ENCODE measurements around the gene EPB41L3. TPM values are rescaled to one million over a fixed set of nuclear protein-coding genes. Genes with fewer than 3 reads are reported as not detected.

The EPB41L3 gene
- polyA plus RNA-seq, 1 donor from 2014 or later: 19.6 TPM

- Histone ChIP-seq H3K4me2 (ENCODE audit: low read length) (no peak overlapping the region), H3K9ac (ENCODE audit: low read length) (no peak overlapping the region), H3F3A (ENCODE audit: insufficient read depth, low read length, poor library complexity, severe bottlenecking) (no peaks in the 10 kb centered on the region), H3K27ac (ENCODE audit: low read length) (no peak overlapping the region), H3K79me2 (replicated peaks; ENCODE audit: insufficient read depth, low read length) (no peaks in the 10 kb centered on the region), H3K9me2 (ENCODE audit: insufficient read depth, low read length) (no peaks in the 10 kb centered on the region), H3K27me3 (ENCODE audit: insufficient read depth, low read depth, low read length) (no peaks in the 10 kb centered on the region), H2AFZ (ENCODE audit: low read depth, low read length) (no peak overlapping the region), H3K36me3 (ENCODE audit: insufficient read depth, low read length) (no peaks in the 10 kb centered on the region), H4K20me1 (ENCODE audit: insufficient read depth) (no peaks in the 10 kb centered on the region), H3K4me3 (ENCODE audit: low read length) (no peak overlapping the region), H3K9me3 (ENCODE audit: low read length) (no peaks in the 10 kb centered on the region)
- TF ChIP-seq POLR2AphosphoS5 (IDR thresholded peaks at IDR 0.05) (no peak), RAD21 (conservative IDR thresholded peaks at IDR 0.05) (no peak), TAF1 (IDR thresholded peaks at IDR 0.05; ENCODE audit: low read depth) (no peak), CTCF (IDR thresholded peaks at IDR 0.05; ENCODE audit: poor library complexity, severe bottlenecking) (no peak), EZH2 (IDR thresholded peaks at IDR 0.05; ENCODE audit: borderline replicate concordance, insufficient read depth, low read length, poor library complexity, severe bottlenecking) (no peak), SMC3 (conservative IDR thresholded peaks at IDR 0.05; ENCODE audit: poor library complexity) (no peak), EP300 (conservative IDR thresholded peaks at IDR 0.05; ENCODE audit: poor library complexity, severe bottlenecking) (no peak), MXI1 (conservative IDR thresholded peaks at IDR 0.05; ENCODE audit: poor library complexity, severe bottlenecking) (no peak), REST (IDR thresholded peaks at IDR 0.05; ENCODE audit: borderline replicate concordance) (no peak)
These were observed 36.0 kb downstream of the EPB41L3 start for GRCh38 chr18:5507756-5508155.

DNA sequence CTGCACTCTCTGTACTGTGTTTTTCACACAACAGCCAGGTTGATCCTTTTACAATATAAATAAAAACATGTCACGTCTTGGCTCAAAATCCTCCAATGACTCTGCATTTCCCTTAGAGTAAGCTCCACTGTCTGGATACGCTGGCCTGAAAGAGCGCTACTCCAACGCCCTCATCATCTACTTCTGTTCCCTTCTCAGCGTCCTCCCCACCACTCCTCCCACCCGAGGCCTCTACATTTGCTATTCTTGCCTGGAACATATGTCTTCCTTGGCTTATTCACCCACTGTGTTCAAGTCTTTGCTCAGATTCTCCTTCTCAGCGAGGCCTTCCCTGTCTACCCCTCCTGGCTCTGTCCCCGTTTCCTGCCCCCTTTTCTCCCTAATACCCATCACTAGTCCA is 37.6 kb downstream of the EPB41L3 start:
- no peak for TF ChIP-seq TAF1 (IDR thresholded peaks at IDR 0.05; ENCODE audit: low read depth)
- TF ChIP-seq MXI1 (conservative IDR thresholded peaks at IDR 0.05; ENCODE audit: poor library complexity, severe bottlenecking): no peak
- no peak for TF ChIP-seq REST (IDR thresholded peaks at IDR 0.05; ENCODE audit: borderline replicate concordance)
- TF ChIP-seq RAD21 (conservative IDR thresholded peaks at IDR 0.05): no peak
- no peak for TF ChIP-seq CTCF (IDR thresholded peaks at IDR 0.05; ENCODE audit: poor library complexity, severe bottlenecking)
- TF ChIP-seq POLR2AphosphoS5 (IDR thresholded peaks at IDR 0.05): no peak
- TF ChIP-seq EZH2 (IDR thresholded peaks at IDR 0.05; ENCODE audit: borderline replicate concordance, insufficient read depth, low read length, poor library complexity, severe bottlenecking): no peak
- no peak for TF ChIP-seq SMC3 (conservative IDR thresholded peaks at IDR 0.05; ENCODE audit: poor library complexity)
- TF ChIP-seq EP300 (conservative IDR thresholded peaks at IDR 0.05; ENCODE audit: poor library complexity, severe bottlenecking): no peak
- no peak overlapping the region for H3K4me3 ChIP-seq (ENCODE audit: low read length)

More for the DNA sequence above, 37.6 kb downstream of the EPB41L3 start:
- no peak overlapping the region for H3K9ac ChIP-seq (ENCODE audit: low read length)
- no peak overlapping the region for H3K27ac ChIP-seq (ENCODE audit: low read length)
- H3F3A ChIP-seq (ENCODE audit: insufficient read depth, low read length, poor library complexity, severe bottlenecking): no peaks in the 10 kb centered on the region
- no peak overlapping the region for H2AFZ ChIP-seq (ENCODE audit: low read depth, low read length)
- H4K20me1 ChIP-seq (ENCODE audit: insufficient read depth): no peaks in the 10 kb centered on the region
- no peaks in the 10 kb centered on the region for H3K9me3 ChIP-seq (ENCODE audit: low read length)
- no peaks in the 10 kb centered on the region for H3K9me2 ChIP-seq (ENCODE audit: insufficient read depth, low read length)
- H3K79me2 ChIP-seq (replicated peaks; ENCODE audit: insufficient read depth, low read length): no peaks in the 10 kb centered on the region
- no peaks in the 10 kb centered on the region for H3K27me3 ChIP-seq (ENCODE audit: insufficient read depth, low read depth, low read length)
- H3K36me3 ChIP-seq (ENCODE audit: insufficient read depth, low read length): no peaks in the 10 kb centered on the region
- H3K4me2 ChIP-seq (ENCODE audit: low read length): no peak overlapping the region

All from neural cell (in vitro differentiated cells).